NCI-H187 (cell line): ENCODE results near the gene STKLD1.
"Not testable (repeated sequence)": the region's sequence is repeated elsewhere in the genome, so short reads cannot be mapped to it uniquely, and the experiment has no call there.

Source experiments
- DNase-seq, 2 experiments: peaks; one replicate each; lab custom pipeline; 2025; lab: John Stamatoyannopoulos, UW

The STKLD1 gene

DNA sequence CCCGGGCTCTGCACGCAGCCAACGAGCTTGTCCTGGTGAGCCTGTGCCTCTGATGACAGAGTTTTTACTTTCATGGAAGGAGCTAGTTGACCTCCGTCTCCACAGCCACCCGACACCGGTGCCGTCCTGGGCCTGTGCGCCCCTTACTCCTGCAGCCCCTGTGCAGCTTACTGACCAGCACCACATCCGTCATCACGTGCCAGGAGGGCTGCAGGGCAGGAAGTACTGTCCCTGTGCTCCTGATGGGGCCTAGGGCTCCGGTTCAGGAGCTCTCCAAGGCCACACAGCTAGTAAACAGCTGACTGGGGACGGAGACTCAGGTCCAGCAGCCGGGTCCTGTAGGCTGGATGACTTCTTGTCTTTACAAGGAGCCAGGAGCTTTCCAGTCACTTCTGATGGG lies 10.2 kb downstream of the STKLD1 start:
- no peak for DNase-seq

DNA sequence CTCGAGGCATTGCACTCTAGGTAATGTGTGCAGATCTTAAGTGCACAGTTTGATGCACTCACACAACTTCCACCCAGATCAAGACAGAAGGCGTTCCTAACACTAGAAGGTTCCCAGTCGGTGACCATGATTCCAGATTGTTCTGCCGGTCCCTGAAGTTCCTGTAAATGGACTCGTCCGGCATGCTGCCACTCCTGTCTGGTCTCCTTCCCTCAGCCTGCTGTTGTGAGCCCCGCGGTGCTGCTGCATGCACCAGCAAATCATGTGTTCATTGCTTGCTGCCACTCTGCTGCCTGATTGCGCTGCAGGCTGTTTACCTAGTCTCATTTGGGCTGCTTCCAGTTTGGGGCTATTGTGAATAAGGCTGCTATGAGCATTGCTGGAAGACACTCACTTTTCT lies 11.5 kb downstream of the STKLD1 start:
- DNase-seq = no peak

DNA sequence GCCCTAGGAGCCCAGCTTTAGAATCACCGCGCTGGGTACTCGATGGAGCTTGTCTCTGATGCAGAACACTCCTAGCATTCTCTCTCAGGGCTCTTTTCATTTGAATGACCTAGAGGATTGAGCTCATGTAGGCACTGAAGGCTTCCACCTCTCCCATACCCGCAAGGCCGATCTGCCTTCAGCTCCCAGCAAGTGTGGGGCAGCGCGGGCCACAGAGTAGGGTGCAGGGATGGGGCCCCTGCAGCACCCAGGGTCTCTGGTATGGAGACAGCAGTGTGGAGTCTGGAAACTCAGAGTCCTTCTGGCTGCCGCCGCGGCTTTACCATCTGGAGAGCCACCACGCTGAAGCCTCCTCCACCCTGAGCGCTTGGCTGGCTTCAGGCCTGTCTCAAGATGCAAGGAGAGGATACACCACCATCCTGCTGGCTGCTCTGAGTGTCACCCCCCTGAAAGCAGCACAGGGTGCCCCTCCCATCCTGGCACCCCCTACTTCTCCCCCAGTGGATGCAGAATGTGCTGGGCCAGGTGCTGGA lies 12.9 kb downstream of the STKLD1 start:
- DNase-seq = no peak

DNA sequence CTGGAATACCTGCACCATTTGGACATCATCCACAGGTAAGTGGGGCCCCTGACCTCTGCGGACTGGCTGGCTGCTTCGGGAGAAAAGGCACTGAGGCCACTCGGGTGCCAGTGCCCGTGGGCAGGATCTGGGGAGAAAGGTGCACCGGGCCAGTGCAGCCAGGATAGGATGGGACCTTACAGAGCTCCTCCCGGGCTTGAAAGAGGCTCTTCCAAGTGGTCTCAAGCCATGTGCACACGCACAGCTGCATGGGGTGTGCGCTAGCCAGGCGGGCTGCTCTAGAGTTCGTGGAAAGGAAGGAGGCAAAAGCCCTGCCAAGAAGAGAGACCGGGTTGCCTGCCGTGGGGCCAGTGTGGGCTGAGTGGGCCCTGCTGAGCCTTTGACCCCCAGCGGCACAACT lies 13.4 kb downstream of the STKLD1 start:
- no peak for DNase-seq

DNA sequence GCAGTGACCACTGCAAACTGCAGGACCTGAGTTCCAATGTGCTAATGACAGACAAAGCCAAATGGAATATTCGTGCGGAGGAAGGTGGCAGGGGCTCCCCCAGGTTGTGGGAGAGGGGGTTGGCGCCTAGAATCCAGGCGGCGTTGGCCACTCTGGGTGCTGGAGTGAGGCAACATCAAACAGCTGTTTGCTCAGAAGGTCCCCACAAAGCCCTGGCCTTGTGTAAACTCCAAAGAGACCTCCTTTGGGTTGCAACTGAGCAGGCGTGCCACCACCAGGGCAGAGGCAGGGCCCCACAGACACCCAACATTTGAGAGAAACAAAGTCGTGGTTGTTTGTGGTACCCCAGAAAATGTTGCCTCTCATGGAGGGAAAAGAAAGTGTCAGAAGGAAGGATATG lies 14.5 kb downstream of the STKLD1 start:
- no peak for DNase-seq

DNA sequence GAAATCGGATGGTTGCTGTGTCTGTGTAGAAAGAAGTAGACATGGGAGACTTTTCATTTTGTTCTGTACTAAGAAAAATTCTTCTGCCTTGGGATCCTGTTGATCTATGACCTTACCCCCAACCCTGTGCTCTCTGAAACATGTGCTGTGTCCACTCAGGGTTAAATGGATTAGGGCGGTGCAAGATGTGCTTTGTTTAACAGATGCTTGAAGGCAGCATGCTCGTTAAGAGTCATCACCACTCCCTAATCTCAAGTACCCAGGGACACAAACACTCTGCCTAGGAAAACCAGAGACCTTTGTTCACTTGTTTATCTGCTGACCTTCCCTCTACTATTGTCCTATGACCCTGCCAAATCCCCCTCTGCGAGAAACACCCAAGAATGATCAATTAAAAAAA lies 15.3 kb downstream of the STKLD1 start:
- not testable (repeated sequence) for DNase-seq

DNA sequence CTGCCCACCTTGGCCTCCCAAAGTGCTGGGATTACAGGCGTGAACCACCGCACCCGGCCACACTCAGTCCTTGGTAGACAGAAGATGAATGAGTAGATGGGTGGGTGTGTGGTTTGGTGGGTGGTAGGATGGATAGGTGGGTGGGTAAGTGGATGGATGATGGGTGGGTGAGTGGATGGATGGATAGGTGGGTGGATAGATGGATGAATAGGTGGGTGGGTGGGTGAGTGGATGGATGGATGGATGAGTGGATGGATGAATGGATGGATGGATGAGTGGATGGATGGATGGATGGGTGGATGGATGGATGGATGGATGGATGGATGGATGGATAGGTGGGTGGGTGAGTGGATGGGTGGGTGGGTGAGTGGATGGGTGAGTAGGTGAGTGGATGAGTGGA lies 16.1 kb downstream of the STKLD1 start:
- DNase-seq = not testable (repeated sequence)

DNA sequence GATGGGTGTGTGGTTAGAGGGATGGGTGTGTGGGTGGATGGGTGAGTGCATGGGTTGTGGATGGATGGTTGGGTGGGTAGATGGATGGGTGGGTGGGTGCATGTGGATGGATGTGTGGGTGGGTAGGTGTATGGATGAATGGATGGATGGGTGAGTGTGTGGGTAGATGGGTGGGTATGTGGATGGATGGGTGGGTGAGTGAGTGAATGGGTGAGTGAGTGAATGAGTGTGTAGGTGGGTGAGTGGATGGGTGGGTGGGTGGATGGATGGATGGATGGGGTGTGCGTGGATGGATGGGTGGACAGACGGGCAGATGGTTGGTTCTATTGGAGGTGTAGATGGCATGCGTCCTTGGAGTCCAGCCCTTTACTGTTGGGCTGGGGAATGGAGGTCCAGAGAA lies 17.2 kb downstream of the STKLD1 start:
- no peak for DNase-seq

DNA sequence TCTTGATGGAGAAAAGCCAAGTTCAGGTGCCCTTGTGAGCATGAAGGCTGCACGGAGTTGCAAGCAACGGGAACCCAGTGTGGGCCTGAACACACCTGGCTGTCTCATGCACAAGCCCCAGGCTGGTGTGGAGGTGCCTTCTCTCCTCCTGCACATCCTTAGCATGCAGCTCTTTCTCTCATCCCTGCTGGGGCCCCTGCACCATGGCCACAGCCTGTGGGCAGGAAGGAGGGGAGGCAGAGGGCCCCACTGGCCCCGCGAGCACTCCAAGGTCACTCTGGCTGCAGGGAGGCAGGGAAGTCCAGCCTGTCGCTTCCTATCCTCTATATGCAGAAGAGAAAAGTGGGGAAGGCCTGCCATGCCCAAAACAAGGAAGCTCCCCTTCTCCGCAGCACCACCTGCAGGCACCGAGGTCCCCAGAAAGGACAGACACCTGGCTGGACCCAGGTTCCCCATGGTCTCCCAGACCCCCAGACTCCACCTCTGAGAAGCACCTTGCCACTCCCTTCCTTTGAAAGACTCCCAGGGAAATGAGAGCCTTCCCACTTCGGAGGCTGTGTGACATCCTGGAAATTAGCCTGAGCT lies 18.6 kb downstream of the STKLD1 start:
- DNase-seq = no peak

DNA sequence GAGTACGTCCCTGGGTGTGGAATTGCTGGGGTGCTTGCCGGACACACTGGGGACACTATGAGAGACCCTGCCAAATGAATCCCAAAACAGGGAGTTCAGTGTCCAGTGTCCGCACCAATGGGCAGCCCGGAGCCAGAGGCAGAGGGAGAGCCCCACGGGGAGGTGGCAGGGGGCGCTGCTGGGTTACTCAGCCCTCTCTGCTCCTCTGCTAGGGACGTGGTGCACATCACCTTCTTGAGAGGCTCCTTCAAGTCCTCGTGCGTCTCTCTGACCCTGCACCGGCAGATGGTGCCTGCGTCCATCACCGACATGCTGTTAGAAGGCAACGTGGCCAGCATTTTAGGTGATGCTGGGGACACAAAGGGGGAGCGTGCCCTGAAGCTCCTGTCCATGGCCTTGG lies 20.8 kb downstream of the STKLD1 start:
- no peak for DNase-seq

DNA sequence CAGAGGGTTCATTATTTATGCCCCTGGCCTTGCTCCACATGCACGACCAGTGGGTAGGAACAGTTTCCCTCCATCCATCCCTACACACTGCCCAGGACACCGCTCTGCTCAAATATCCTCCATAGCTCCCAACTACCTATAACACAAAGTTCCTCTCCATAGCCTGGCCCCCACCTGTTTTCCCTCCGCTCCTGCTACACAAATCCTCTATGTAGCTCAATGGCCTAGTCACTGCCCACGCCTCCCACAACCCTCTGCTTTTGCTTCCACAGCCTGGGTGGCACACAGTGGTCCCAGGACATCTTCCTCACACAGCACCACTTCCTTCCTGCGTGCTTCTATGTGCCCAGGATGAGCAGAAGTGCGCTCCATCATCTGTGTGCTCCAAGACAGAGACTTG lies 21.2 kb downstream of the STKLD1 start:
- no peak for DNase-seq

DNA sequence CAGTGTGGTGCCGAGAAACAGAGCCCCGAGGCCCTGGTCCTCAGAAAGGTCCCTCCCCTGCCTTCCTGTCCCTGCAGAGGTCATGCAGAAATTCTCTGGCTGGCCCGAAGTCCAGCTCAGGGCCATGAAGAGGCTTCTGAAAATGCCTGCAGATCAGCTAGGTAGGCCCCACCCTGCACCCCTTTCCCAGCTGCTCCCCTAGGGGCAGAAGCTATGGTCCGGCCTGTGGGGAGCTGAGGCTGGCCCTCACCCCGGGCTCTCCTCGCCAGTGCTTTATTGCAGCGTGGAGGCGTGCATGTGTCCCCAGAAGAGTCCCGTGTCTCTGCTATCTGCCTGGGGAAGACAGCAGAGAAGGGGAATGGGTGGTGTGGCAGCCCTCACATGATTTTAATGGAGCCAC lies 21.7 kb downstream of the STKLD1 start:
- DNase-seq = no peak

DNA sequence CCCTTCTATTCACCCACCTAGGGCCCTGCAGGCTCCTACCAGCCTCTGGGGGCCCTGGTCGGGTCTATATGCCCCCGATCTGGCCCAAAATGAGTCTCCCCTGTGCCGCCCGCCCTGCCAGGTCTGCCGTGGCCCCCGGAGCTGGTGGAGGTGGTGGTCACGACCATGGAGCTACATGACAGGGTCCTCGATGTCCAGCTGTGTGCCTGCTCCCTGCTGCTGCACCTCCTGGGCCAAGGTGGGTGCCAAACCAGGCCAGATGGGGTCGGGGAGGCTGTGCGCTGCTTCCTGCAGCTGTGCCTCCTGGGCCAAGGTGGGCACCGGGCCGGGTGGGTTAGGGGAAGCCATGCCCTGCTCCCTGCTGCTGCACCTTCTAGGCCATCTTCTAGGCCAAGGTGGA lies 24.1 kb downstream of the STKLD1 start:
- no peak for DNase-seq

DNA sequence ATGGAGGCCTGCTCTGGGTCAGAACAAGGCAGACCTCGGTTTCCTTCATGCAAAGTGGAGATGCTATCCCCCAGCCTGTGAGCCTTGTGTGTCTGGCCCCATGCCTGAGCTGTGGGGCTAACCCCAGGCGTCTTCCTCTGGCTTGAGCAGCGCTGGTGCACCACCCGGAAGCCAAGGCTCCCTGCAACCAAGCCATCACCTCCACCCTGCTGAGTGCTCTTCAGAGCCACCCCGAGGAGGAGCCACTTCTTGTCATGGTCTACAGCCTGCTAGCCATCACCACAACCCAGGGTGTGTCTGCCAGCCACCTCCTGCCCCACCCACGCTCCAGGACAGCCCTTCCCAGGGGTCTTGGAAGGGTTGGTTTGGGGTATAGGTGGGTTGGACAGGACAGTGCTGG lies 25.4 kb downstream of the STKLD1 start:
- DNase-seq = no peak

DNA sequence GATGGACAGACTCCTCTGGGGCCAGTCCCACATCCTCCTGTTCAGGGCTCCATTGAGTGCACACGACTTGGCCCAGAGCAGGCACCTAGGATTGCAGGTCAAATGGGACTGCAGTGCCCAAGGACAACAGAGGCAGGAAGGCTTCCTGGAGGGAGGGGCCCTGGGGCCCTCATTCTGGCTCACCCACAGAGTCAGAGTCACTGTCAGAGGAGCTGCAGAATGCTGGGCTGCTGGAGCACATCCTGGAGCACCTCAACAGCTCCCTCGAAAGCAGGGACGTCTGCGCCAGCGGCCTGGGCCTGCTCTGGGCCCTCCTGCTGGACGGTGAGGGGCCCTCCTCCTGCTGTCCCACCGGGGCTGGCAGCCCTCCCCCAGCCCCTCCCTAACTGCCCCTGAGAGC lies 26.5 kb downstream of the STKLD1 start:
- no peak for DNase-seq

DNA sequence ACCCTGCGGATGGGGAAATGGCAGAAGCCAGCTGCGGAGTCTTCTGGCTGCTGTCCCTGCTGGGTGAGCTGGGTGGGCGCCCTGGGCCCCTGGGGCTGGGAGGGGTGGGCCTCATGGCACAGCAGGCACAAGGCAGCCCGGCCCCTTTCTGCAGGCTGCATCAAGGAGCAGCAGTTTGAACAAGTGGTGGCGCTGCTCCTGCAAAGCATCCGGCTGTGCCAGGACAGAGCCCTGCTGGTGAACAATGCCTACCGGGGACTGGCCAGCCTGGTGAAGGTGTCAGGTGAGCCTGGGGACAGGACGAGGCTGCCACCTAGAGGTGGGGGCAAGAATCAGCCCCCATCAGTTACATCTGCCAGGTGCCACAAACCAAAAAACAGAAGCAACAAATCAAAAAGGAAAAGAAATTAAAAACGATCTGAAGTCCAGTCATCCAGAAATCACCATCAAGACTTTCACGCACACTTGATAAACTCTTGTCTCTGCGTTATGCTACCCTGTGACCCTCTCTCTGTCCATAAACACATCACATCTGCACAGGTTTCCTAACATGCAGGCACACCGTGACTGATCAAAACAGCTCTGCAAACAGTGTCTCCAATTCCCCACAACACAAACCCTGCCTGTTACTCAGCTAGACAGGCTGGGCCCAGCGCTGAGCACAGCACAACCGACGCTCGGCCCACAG lies 27.7 kb downstream of the STKLD1 start:
- peak in 1 of 2 experiments; percentile 20 for DNase-seq

DNA sequence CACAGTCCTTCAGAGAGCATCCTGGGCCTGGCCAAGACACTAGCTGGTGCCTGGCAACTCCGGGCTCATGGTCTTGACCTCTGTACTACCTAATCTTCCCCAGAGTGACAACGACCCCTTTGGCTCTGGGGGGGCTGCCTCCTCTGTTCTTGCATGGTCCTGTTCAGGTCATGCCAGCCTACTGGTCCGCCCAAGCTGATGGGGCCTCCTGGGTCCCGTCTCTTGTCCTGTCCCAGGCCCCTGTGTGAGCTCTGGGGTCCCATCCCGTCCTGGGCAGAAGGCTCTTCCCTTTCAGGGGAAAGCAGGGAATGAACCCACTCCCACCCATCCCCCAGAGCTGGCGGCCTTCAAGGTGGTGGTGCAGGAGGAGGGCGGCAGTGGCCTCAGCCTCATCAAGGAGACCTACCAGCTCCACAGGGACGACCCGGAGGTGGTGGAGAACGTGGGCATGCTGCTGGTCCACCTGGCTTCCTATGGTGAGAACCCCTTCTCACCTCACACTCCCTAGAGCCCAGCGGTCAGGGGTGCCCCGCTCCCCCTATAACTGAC lies 28.4 kb downstream of the STKLD1 start:
- DNase-seq = no peak

DNA sequence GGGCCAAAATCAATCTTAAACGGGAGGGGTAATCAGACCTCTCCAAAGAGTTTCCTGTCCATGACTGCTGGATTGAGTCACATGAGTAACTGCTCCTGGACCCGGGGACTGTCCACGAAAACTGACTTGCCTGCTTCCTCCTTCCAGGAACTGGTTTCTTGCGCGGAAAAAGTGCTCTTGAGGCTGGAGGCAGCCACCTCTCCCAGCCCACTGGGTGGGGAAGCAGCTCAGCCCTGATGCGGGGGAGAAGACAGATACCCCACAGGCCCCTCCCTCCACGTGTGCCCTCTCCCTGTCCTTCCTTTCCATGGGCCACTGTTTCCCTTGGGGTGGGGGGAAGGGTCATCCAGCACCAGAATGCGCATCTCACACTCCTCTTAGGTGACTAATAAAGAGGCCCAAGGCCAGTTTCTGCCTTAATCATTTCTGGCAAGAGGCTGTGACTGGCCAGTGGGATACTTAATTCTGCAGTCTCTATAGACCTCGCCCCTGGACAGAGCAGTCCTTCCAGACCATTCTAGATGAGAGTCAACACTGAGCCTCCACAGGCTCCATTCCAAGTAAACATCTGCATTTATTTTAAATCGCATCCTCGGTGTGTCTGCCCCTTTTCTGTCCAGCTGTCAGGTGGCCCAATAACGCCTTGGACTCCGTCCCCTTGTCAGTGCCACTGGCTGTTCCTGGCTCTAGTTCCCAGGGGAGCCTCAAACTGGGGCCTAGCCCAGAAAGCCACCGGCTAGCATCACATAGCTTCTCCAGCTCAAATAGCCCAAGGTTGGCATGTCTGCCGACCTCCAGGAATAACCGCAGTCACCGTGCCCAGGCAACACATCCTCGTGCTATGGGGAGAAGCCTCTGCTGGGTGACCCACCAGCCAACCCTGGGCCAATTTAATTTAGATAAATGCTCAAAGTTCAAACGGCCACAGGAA lies 29.6 kb downstream of the STKLD1 start:
- no peak for DNase-seq

DNA sequence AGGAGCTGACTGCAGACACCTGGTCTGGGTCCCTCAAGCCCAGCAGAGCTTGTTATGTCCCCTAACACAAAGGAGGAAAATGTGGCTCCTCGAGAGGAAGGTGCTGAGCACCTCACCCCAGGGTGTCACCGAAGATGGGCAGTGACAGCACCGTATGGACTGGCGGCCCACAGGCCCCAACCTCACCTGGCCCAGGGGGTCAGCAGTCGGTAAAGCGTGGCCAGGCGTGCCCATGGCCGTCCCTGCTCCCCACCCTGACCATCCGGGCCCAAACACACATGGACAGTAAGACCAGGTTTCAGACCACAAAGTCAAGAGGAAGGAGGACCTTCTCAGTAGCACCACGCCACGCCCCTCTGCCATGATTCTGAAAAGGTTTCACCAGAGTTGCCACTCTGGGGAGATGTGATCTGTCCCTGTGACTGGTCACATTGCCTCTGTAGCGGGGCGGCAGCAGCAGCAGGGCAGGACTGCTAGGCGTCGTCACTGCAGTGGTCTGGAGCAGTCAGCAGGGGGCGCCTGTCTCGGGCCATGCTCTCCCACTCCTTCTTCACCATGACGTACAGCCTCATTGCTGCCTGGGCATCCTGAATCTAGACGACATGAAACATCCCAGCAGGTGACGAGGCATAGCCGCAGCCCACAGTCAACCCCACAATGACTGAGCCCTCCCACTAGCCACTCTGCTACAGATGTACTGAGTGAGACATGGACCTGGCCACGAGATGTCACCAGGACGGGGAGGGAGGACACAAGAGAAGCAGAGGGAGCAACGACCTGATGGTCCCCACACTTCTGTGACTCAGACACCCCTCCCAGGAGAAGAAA lies 30.5 kb downstream of the STKLD1 start:
- DNase-seq = no peak

DNA sequence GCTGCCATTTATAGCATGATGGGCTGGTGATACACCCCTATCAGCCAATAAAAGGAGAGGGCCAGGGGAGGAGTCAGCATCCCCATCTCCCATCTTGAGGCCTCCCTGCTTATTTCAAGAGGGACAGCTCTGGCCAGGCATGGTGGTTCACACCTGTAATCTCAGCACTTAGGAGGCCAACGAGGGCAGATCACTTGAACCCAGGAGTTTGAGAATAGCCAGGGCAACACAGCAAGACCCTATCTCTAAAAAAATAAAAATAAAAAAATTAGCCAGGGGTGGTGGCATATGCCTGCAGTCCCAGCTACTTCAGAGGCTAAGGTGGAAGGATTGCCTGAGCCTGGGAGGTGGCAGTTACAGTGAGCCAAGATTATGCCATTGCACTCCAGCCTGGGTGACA lies 31.9 kb downstream of the STKLD1 start:
- DNase-seq = no peak

DNA sequence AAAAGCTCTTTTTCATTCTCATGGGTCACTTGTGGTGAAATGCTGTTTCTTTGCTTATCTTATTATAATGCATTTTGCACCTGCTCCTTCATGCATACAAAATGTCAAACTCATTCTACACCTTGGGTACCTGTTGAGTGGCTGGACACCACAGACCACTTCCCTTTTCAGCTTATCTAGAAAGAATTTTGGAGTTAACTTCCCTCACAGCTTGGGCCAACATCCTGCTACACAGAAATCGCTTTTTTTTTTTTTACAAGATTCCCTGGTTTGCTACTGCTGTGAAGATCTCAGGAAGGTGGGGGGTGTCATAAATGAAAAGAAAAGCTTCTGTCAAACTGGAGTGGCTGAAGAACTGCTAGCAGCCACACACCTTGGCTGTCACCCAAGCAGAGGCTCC lies 39.0 kb downstream of the STKLD1 start:
- no peak for DNase-seq
